Karpas-422 (cell line): ENCODE results near the gene UTS2R. TPM values are rescaled to one million over a fixed set of nuclear protein-coding genes. Genes with fewer than 3 reads are reported as not detected.
"Not testable (repeated sequence)": the region's sequence is repeated elsewhere in the genome, so short reads cannot be mapped to it uniquely, and the experiment has no call there.

Source experiments
- DNase-seq: peaks from one replicate; pipeline ENCODE4 v3.0.0-alpha.2; 2015
- H2AFZ ChIP-seq: fragments of 200-600 bp; sonication (generic); 2 replicates; pipeline ENCODE4 v1.6.1; 2014; ENCODE audit warnings: antibody characterized with exemption, low read length, mixed read lengths
- H3K27ac ChIP-seq: fragments of 200-600 bp; sonication (generic); 2 replicates; pipeline ENCODE4 v1.5.1; 2014; ENCODE audit warnings: mild to moderate bottlenecking, low read length, moderate library complexity
- H3K27me3 ChIP-seq: fragments of 200-600 bp; sonication (generic); 2 replicates; pipeline ENCODE4 v1.6.1; 2014; ENCODE audit warnings: low read length, mixed read lengths
- H3K36me3 ChIP-seq: fragments of 200-600 bp; sonication (generic); 2 replicates; pipeline ENCODE4 v1.6.1; 2014; ENCODE audit warnings: low read length, mixed read lengths; ENCODE audit not compliant: insufficient read depth
- H3K4me1 ChIP-seq: fragments of 200-600 bp; sonication (generic); 2 replicates; pipeline ENCODE4 v1.6.1; 2014; ENCODE audit warnings: mild to moderate bottlenecking, low read length, mixed read lengths
- H3K4me2 ChIP-seq: fragments of 200-600 bp; sonication (generic); 2 replicates; pipeline ENCODE4 v1.6.1; 2014; ENCODE audit warnings: low read length, low read depth, mild to moderate bottlenecking; ENCODE audit not compliant: poor library complexity, severe bottlenecking
- H3K4me3 ChIP-seq: fragments of 200-600 bp; sonication (generic); 2 replicates; pipeline ENCODE4 v1.5.1; 2014; ENCODE audit warnings: mild to moderate bottlenecking, antibody characterized with exemption, low read length, mixed read lengths
- H3K79me2 ChIP-seq: fragments of 200-600 bp; sonication (generic); 2 replicates; pipeline ENCODE4 v1.6.1; 2014; ENCODE audit warnings: mild to moderate bottlenecking, low read length, mixed read lengths
- H3K9ac ChIP-seq: fragments of 200-600 bp; sonication (generic); 2 replicates; pipeline ENCODE4 v1.6.0; 2014; ENCODE audit warnings: low read length
- H3K9me2 ChIP-seq: fragments of 200-600 bp; sonication (generic), shearing (Covaris generic); replicated peaks from 2 replicates; pipeline ENCODE4 v1.6.0; 2014; ENCODE audit warnings: mild to moderate bottlenecking, low read length, moderate library complexity; ENCODE audit not compliant: insufficient read depth
- H3K9me3 ChIP-seq: fragments of 300-700, 200-600 bp; sonication (generic); 2 replicates; pipeline ENCODE4 v1.6.1; 2014; ENCODE audit warnings: low read length, mixed read lengths
- H4K20me1 ChIP-seq: fragments of 200-600 bp; sonication (generic); 2 replicates; pipeline ENCODE4 v1.6.1; 2014; ENCODE audit warnings: mild to moderate bottlenecking, antibody characterized with exemption, low read length, low read depth; ENCODE audit not compliant: insufficient read depth
- total RNA-seq: library from RNA; depleted of rRNA; stranded (reverse); fragments of >200 nt; shearing (Covaris generic); gene quantifications from 2 replicates; pipeline ENCODE4 v1.2.3, GENCODE V29; 2014; ENCODE audit warnings: low replicate concordance

Gene UTS2R
- total RNA-seq, 1 experiment from 2014 or later = not detected

GRCh38 chr17:82381703-82382009 lies 10.1 kb downstream of the UTS2R start:
- not testable (repeated sequence) for H2AFZ ChIP-seq, H4K20me1 ChIP-seq, H3K9me3 ChIP-seq, H3K9me2 ChIP-seq, H3K4me2 ChIP-seq, H3K4me1 ChIP-seq, H3K27me3 ChIP-seq, H3K79me2 ChIP-seq, H3K4me3 ChIP-seq, H3K36me3 ChIP-seq, H3K9ac ChIP-seq, DNase-seq, H3K27ac ChIP-seq

GRCh38 chr17:82382220-82382932 lies 10.8 kb downstream of the UTS2R start:
- H3K4me2 ChIP-seq, H3K4me1 ChIP-seq, H3K36me3 ChIP-seq, DNase-seq, H3K9me3 ChIP-seq, H3K4me3 ChIP-seq, H2AFZ ChIP-seq, H3K79me2 ChIP-seq, H3K9ac ChIP-seq, H3K27me3 ChIP-seq, H4K20me1 ChIP-seq, H3K27ac ChIP-seq, H3K9me2 ChIP-seq: not testable (repeated sequence)

GRCh38 chr17:82382933-82383255 lies 11.3 kb downstream of the UTS2R start:
- no peak for DNase-seq
- H3K36me3 ChIP-seq = no peaks in the 10 kb centered on the region
- H3K9me2 ChIP-seq = no peaks in the 10 kb centered on the region
- H3K4me1 ChIP-seq = no peaks in the 10 kb centered on the region
- H3K27ac ChIP-seq = no peak overlapping the region
- H3K27me3 ChIP-seq = no peaks in the 10 kb centered on the region
- H3K4me2 ChIP-seq = no peak overlapping the region
- no peak overlapping the region for H3K9ac ChIP-seq
- H4K20me1 ChIP-seq = no peaks in the 10 kb centered on the region
- no peak overlapping the region for H3K4me3 ChIP-seq
- no peaks in the 10 kb centered on the region for H3K79me2 ChIP-seq
- no peak overlapping the region for H2AFZ ChIP-seq
- H3K9me3 ChIP-seq = no peaks in the 10 kb centered on the region

- no peaks in the 10 kb centered on the region for H3K27me3 ChIP-seq
- H3K36me3 ChIP-seq = no peaks in the 10 kb centered on the region
- H3K4me2 ChIP-seq = no peak overlapping the region
- no peaks in the 10 kb centered on the region for H3K4me1 ChIP-seq
- no peaks in the 10 kb centered on the region for H3K79me2 ChIP-seq
- H3K9me3 ChIP-seq = no peaks in the 10 kb centered on the region
- no peaks in the 10 kb centered on the region; the same call in 1 of the 2 replicates for H4K20me1 ChIP-seq
- DNase-seq = no peak
- H3K27ac ChIP-seq = no peak overlapping the region
- no peak overlapping the region for H3K4me3 ChIP-seq
- no peaks in the 10 kb centered on the region for H3K9me2 ChIP-seq
- H2AFZ ChIP-seq = no peak overlapping the region
- no peak overlapping the region for H3K9ac ChIP-seq
Measured at GRCh38 chr17:82383411-82383810, 11.8 kb downstream of the UTS2R start.

- Histone ChIP-seq H3K79me2 (no peaks in the 10 kb centered on the region), H3K4me2 (no peak overlapping the region), H3K27ac (no peak overlapping the region), H3K9me2 (no peaks in the 10 kb centered on the region), H3K4me1 (no peaks in the 10 kb centered on the region), H4K20me1 (no peaks in the 10 kb centered on the region; the same call in 1 of the 2 replicates), H3K36me3 (no peaks in the 10 kb centered on the region), H3K9me3 (no peaks in the 10 kb centered on the region), H3K27me3 (no peaks in the 10 kb centered on the region), H3K4me3 (no peak overlapping the region), H2AFZ (no peak overlapping the region), H3K9ac (no peak overlapping the region)
- no peak for DNase-seq
Measured at GRCh38 chr17:82384051-82384729, 12.6 kb downstream of the UTS2R start.

- no peaks in the 10 kb centered on the region for H3K4me1 ChIP-seq
- no peak overlapping the region for H3K4me3 ChIP-seq
- no peak overlapping the region for H3K9ac ChIP-seq
- no peak overlapping the region for H3K27ac ChIP-seq
- no peaks in the 10 kb centered on the region; the same call in 1 of the 2 replicates for H4K20me1 ChIP-seq
- H3K9me3 ChIP-seq = no peaks in the 10 kb centered on the region
- no peak overlapping the region for H2AFZ ChIP-seq
- H3K4me2 ChIP-seq = no peak overlapping the region
- H3K36me3 ChIP-seq = no peaks in the 10 kb centered on the region
- H3K9me2 ChIP-seq = no peaks in the 10 kb centered on the region
- DNase-seq = no peak
- no peaks in the 10 kb centered on the region for H3K27me3 ChIP-seq
- H3K79me2 ChIP-seq = no peaks in the 10 kb centered on the region
Measured at GRCh38 chr17:82384730-82385481, 13.3 kb downstream of the UTS2R start.

GRCh38 chr17:82385559-82386254 lies 14.1 kb downstream of the UTS2R start:
- H3K27ac ChIP-seq = no peak overlapping the region
- no peaks in the 10 kb centered on the region for H3K79me2 ChIP-seq
- DNase-seq = no peak
- no peak overlapping the region for H2AFZ ChIP-seq
- H3K27me3 ChIP-seq = no peaks in the 10 kb centered on the region
- H3K9ac ChIP-seq = no peak overlapping the region
- no peaks in the 10 kb centered on the region for H3K9me3 ChIP-seq
- no peak overlapping the region for H3K4me3 ChIP-seq
- no peaks in the 10 kb centered on the region for H3K4me1 ChIP-seq
- no peaks in the 10 kb centered on the region for H3K9me2 ChIP-seq
- no peaks in the 10 kb centered on the region; the same call in 1 of the 2 replicates for H4K20me1 ChIP-seq
- H3K36me3 ChIP-seq = no peaks in the 10 kb centered on the region
- no peak overlapping the region for H3K4me2 ChIP-seq

- Histone ChIP-seq H3K79me2 (no peaks in the 10 kb centered on the region), H3K9me2 (no peaks in the 10 kb centered on the region), H3K36me3 (no peaks in the 10 kb centered on the region), H3K4me3 (no peak overlapping the region), H4K20me1 (no peaks in the 10 kb centered on the region; the same call in 1 of the 2 replicates), H3K27me3 (no peaks in the 10 kb centered on the region), H3K9me3 (no peaks in the 10 kb centered on the region), H3K9ac (no peak overlapping the region), H3K4me1 (no peaks in the 10 kb centered on the region), H3K27ac (no peak overlapping the region), H3K4me2 (no peak overlapping the region), H2AFZ (no peak overlapping the region)
- DNase-seq = no peak
Measured at GRCh38 chr17:82386255-82386831, 14.8 kb downstream of the UTS2R start.
